Sciatic nerve (tissue), 2 donors: ENCODE results near the gene SPEN. TPM values are rescaled to one million over a fixed set of nuclear protein-coding genes. Genes with fewer than 3 reads are reported as not detected.
"Not testable (repeated sequence)": the region's sequence is repeated elsewhere in the genome, so short reads cannot be mapped to it uniquely, and the experiment has no call there.

Source experiments
- ATAC-seq: fragments of 200-7000 bp; cut with Tn5 transposase; one replicate; pipeline ENCODE4 v1.9.1; 2020; ENCODE audit warnings: mild to moderate bottlenecking, moderate library complexity
- DNase-seq: peaks from one replicate; pipeline ENCODE4 v3.0.0-alpha.2; 2020; ENCODE audit warnings: low spot score
- intact Hi-C: fragments of 100-400 bp; cut with DNase I; formaldehyde crosslinking; loops from one replicate; pipeline ENCODE4 v1.14.2; 2022
- total RNA-seq: library from RNA; stranded (reverse); fragmentation: NEBNext Ultra II Directional; extraction: Animal tissue kit (Norgen Biotek cat#: 25700); gene quantifications from one replicate; pipeline ENCODE4 v1.2.1, GENCODE V29; 2021
- donor health status: DM: no; HTN: no; CAD: no.
- donor health status: DM: no; HTN: no; CAD: no.

The SPEN gene
- total RNA-seq, 1 donor from 2014 or later = 97.7 TPM

DNA sequence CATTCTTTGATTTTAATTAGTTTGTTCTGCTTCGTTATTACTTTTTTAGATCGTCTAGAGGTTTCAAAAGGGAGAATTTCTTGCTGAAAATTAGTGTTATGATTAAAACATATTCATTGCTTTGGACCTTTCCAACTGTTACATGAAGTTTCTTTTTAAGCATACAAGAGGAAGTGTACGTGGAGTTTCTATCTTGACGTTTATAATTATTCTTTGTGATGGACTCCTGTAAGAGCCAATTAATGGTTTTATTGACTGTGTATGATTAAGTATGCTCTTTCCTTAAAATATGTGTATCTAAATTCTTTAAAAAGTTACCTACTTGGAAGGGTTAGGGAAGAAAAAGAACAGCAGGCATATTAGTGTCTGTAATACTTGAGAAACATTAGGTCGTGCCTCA lies 37.8 kb downstream of the SPEN start:
- intact Hi-C loops = loop anchor here (2.0 kb wide), 1 partner anchor 38 kb away; the partner anchor contains the start of gene SPEN
- DNase-seq (no peak), ATAC-seq (no peak)

DNA sequence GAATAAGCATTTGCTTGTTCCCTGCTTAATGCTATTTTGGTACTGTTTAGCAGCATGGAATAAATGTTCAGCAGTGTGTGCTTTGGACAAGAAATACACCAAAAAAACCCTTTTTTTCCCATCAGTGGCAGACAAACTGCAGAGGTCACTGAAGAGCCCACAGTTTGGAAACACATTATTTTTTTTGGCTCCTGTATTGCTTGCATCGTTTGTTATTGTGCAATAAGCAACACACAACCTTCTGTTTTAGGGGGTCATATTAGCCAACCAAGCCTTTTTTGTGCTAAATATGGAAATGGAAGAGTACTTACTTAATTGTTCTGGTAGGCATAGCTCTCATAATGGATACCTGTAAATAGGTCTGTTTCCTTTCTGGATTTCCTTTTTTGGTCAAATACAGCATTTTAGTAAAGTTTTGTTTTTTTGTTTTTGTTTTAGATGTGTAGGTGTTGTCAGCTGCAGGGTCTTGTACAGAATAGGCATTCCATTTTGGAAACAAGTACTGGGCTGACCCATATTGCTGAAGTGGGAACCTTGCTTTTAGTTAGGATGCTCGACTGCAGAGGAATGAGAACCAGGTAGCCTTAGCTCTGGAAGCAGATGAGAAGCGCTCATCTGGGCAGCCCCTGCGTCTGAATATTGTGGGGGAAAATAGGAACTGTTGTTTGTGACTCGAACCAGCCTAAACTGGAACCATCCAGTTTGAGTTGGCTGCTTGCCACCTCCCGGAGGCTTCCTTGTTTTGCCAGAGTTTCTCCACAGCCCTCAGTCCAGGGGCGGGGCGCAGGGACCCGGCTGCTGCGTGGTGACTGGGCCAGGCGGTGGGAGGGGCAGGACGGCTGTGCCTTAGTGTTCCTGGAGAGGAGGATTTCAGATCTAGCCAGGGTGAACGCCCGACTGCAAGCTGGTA lies 38.4 kb downstream of the SPEN start:
- DNase-seq = peak; percentile 99
- intact Hi-C loops = loop anchor here (2.0 kb wide), 1 partner anchor 39 kb away; the partner anchor contains the start of gene SPEN
- peak; percentile 97 for ATAC-seq

DNA sequence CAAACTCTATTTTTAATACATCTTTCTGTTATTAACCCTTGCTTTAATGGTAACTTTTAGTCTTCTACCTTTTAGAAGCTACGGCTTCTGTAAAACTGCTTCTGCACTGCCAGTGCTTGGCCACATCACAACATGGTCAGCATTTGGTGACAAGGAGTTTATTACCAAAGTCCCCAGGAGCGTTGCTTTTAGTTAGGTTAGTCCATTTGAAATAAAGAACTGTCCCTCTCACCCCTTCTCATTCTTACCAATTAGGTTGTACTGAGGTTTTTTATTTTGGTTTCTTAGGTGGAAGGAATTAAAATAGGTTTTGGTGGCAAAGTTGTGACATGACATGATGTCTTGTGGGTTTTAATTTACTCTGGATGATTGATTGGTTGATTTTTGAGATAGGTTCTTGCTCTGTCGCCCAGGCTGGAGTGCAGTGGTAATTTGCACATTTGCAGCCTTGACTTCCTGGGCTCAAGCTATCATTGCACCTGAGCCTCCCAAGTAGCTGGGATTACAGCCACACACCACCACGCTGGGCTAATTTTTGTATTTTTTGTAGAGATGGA lies 39.2 kb downstream of the SPEN start:
- DNase-seq (no peak), ATAC-seq (no peak)
- intact Hi-C loops = no loop called here

DNA sequence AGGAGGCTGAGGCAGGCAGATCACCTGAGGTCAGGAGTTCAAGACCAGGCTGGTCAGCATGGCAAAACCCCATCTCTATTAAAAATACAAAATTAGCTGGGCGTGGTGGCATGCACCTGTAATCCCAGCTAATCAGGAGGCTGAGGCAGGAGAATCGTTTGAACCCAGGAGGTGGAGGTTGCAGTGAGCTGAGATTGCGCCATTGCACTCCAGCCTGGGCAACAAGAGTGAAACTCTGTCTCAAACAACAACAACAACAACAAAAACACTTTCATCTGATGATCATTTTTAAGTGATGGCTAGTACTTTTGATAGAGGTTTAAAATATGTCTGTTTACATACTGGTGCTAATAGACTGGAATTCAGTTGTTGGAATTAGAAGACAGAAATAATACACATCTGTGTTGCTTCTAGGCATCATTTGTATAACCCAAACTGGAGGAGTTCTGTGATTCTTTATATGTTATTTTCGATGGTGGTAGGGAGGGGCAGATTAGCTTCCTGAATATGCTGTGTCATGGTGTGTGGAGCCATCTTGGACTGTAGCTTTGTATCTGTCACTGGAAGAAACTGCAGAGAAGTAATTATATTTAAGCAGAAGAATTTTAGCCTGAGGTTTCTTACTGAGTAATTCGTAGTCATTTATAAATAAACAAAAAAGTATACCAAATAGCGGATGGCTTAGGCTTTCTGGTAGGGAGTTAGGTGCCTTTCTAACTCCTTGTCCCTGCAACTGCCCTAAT lies 45.5 kb downstream of the SPEN start:
- intact Hi-C loops, DNase-seq: not testable (repeated sequence)
- ATAC-seq = peak; percentile 44

DNA sequence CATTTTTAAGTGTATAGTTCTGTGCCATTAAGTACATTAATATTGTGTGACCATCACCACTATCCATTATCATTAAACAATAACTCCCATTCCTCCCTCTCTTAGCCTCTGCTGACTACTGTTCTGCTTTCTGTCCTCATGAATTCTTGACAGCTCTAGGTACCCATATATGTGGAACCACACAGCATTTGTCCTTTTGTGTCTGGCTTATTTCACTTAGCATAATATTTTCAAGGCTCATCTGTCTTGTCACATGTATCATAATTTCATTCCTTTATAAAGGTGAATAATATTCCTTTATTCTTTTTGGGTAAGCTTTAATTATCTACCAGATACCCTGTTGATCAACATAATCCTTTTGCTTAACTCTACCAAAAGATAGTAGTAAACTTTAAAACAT lies 47.7 kb downstream of the SPEN start:
- intact Hi-C loops = no loop called here
- no peak for ATAC-seq
- DNase-seq = no peak

DNA sequence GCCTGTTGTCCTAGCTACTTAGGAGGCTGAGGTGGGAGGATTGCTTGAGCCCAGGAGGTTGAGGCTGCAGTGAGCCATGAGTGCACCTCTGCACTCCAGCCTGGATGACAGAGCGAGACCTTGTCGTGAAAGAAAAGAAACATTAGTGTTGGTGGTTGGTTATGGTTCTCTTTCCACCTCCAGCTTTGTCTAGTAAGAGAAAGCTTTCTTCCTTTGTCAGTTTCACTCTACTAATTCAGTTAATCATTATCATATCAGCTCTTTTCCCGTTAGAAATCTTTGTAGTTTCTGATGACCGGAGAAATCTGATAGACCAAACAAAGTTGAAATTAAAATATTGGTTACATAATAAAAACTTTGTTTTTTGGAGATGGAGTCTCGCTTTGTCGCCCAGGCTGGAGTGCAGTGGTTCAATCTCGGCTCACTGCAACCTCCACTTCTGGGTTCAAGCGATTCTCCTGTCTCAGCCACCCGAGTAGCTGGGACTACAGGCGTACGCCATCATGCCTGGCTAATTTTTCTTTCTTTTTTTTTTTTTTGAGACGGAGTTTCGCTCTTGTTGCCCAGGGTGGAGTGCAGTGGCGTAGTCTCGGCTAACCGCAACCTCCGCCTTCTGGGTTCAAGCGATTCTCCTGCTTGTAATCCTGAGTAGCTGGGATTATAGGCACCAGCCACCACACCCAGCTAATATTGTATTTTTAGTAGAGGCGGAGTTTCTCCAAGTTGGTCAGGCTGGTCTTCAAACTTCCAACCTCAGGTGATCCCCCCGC lies 49.5 kb downstream of the SPEN start:
- DNase-seq, ATAC-seq, intact Hi-C loops: not testable (repeated sequence)

DNA sequence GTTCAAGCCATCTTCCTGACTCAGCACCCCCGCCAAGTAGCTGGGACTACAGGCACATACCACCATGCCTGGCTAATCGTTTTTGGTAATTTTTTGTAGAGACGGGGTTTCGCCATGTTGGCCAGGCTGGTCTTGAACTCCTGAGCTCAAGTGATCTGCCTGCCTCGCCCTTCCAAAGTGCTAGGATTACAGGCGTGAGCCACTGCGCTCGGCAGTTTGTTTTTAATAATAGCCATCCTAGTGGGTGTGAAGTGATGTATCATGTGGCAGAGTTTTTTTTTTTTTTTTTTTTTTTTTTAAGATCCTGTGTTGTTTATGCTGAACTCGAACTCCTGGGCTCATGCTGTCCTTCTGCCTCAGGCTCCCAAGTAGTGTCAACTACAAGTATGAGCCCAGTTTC lies 51.8 kb downstream of the SPEN start:
- intact Hi-C loops = no loop called here
- DNase-seq (no peak), ATAC-seq (no peak)

DNA sequence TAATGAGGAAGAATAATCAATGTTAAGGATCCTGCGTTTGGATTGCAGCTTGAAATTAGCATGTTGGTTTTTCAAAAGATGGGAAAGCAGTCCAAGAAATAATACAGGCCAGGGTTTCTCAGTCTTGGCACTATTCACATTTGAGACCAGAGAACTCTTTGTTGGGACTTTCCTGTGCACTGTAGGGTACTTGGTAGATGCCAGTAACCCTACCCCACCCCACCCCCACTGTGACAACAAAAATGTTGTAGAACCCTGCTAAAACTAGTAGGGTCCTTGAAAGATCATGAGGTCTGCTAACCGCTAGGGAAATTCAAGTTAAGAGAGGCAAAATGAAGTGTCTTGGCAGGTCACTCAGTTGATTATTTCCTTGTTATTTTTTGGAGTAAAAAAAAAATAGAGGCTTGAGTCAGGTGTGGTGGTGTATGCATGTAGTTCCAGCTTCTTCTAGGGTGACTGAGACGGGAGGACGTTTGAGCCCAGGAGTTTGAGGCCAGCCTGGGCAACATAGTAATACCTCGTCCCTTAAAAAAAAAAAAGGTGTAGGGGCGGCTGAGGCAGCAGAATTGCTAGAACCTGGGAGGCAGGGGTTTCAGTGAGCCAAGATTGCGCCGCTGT lies 53.3 kb downstream of the SPEN start:
- DNase-seq (no peak), ATAC-seq (peak; percentile 35)
- intact Hi-C loops = no loop called here

DNA sequence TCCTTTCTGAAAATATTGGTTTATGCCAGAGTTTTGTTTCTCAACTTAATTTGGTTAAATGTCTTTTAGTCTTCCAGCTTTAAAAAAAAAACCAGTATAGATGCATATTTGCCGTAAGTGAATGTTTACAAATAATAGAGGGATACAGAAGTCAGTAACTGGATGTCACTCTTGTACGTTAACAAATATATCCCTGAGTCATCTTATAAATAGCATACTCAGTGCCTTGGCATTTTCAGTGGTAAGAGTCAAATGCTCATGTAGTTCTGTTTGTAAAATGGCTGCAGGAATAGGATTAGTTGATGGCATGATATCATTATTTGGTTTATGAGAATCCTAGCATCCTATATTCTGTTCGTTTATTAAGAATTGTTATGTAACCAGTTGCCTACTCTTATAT lies 55.4 kb downstream of the SPEN start:
- intact Hi-C loops = no loop called here
- no peak for DNase-seq
- ATAC-seq = no peak

DNA sequence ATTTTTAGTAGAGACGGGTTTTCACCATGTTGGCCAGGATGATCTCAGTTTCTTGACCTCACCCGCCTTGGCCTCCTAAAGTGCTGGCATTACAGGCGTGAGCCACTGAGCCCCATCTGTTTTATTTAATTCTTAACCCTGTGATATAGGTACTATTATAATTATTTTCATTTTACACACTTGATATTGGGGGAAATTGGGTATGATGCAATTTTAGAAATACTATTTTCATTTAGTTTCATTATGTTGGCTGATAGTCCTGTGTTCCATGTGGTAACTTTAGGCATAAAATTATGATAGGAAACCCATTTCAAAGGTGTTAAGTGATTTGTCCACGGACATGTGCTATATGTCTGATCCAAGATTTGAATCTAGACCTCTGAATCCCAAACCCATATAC lies 61.1 kb downstream of the SPEN start:
- ATAC-seq (no peak), DNase-seq (no peak)
- intact Hi-C loops = no loop called here

DNA sequence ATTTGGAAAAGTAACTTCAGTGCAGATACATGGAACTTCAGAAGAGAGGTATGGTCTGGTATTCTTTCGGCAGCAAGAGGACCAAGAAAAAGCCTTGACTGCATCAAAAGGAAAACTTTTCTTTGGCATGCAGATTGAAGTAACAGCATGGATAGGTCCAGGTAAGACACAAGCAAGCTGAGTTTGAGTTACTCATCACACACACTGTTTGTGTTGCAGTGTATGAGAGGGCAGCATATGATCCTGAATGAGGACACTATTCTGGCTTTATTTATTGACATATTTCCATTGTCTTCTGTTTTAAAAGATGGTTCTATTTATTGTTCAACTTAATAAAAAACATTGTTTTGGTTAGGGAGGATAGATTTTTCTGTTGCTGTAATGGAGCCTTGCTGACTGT lies 63.6 kb downstream of the SPEN start:
- DNase-seq = no peak
- intact Hi-C loops = no loop called here
- no peak for ATAC-seq

DNA sequence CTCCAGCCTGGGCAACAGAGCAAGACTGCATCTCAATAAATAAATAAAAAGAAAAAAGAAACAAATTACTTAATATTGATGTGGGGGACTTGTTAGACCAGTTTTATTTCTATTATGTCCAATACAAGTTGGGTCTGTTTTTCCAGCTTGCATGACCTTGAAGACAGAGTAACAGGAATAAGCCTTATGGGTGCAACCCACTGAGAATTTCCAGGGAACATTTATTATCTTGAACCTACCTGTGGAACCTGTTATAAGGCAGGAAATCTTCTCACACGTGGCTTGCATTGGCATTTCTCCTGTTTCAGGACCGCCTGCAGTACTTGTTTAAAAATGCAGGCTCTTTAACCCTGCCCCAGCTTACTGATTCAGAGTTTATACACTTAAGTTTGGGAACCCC lies 64.4 kb downstream of the SPEN start:
- ATAC-seq (no peak), DNase-seq (no peak)
- intact Hi-C loops = no loop called here

DNA sequence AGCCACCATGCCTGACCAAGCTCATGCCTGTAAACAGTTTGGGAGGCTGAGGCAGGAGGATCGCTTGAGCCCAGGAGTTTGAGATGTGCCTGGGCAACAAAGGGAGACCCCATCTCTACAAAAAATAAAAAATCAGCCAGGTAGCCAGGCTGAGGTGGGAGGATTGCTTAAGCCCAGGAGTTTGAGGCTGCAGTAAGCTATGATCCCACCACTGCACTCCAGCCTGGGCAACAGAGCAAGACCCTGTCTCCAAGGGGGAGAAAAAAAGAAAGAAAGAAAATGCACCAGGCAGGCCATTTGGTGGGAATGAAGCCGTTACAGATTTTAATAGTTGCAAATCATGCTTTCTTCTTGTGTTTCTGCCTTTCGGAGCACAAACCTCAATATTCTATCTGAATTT lies 66.1 kb downstream of the SPEN start:
- ATAC-seq, DNase-seq, intact Hi-C loops: not testable (repeated sequence)

DNA sequence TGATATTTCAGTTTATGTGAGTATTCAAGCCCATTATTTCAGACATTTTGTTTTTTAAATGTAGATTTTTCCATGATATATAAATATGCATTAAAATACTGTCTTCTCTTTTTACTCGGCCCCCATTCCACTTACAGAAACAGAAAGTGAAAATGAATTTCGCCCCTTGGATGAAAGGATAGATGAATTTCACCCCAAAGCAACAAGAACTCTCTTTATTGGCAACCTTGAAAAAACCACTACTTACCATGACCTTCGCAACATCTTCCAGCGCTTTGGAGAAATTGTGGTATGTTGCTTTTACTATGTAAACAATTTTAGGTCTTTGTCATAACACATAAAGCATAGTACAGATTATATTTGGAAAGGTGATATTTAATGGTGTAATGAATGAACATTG lies 68.5 kb downstream of the SPEN start:
- DNase-seq = no peak
- ATAC-seq = no peak
- intact Hi-C loops = no loop called here

DNA sequence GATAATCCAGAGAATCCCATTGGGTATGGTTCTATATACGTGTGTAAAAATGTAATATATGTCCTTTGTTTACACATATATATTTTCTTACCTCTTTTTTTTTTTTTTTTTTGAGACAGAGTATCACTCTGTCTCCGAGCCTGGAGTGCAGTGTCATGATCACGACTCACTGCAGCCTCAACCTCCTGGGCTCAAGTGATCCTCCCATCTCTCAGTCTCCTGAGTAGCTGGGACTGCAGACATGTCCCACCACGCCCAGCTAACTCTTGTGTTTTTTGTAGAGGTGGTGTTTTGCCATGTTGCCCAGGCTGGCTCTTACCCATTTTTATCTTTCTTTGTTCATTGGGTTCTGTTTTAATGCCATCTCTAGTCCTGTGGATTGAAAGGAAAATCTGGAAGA lies 68.9 kb downstream of the SPEN start:
- intact Hi-C loops = no loop called here
- no peak for ATAC-seq
- DNase-seq = no peak

DNA sequence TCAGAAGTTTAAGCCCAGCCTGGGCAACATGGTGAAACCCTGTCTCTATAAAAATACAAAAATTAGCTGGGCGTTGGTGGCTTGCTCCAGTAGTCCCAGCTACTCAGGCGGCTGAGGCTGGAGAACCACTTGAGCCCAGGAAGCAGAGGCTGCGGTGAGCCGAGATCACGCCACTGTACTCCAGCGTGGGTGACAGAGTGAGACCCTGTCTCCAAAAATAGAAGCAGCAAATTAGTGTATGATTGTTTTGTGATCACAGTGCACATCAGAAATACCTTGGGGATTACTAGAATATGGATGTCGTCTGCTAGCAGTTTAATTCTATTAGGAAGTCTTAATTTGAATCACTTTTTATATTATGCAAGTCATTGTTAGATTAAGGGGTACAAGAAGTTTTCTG lies 69.4 kb downstream of the SPEN start:
- intact Hi-C loops = no loop called here
- DNase-seq (no peak), ATAC-seq (no peak)

DNA sequence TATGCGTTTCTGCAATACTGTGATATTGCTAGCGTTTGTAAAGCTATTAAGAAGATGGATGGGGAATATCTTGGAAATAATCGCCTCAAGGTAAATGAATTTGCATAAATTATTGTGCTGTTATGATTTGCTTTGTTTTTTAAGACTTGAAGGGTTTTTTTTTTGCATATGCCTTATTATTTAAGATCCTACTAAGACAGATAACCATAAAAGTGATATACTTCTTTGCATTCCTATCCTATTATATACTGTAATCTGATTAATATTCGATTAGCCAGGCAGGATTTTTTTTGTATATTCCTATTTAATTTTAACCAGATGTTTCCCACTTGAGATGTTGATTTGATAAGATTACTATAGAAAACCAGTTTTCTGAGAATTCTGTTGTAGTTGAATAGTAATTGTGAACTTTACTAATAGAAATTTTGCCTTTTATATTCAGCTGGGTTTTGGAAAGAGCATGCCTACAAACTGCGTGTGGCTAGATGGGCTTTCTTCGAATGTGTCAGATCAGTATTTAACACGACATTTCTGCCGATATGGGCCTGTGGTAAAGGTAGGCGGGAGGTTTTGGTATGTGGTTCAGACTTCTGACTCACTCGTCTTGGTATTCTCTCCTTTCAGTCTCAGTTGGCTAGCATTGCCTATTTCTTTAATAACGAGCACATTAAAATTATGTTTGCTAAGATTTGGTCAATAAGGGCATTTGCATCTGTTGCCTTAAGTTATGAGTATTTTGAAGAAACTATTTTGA lies 71.6 kb downstream of the SPEN start:
- DNase-seq (no peak), ATAC-seq (no peak)
- intact Hi-C loops = no loop called here

DNA sequence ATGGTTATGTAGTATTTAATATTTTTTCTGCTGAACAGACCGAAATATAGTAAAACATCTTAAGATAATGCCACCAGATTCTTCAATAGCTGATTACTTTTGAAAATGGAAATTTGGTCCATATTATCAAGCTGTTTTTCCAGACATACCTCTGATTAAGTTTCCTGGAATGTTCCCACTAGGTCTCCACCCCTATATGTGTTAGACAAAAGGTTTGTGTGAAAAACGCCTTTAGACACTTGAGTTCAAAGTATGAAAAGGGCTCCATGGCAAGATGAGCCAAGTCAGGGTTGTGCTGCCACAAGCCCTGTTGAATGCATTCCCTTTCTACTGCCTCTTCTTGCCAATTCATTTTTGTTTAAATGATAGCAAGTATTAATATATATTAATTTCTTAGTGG lies 75.7 kb downstream of the SPEN start:
- intact Hi-C loops = no loop called here
- DNase-seq = no peak
- no peak for ATAC-seq
